ENCODE data around the gene PCDH1.
A peak's percentile ranks its signal among the peaks of the same experiment; 100 is the strongest.

Gene PCDH1

DNA sequence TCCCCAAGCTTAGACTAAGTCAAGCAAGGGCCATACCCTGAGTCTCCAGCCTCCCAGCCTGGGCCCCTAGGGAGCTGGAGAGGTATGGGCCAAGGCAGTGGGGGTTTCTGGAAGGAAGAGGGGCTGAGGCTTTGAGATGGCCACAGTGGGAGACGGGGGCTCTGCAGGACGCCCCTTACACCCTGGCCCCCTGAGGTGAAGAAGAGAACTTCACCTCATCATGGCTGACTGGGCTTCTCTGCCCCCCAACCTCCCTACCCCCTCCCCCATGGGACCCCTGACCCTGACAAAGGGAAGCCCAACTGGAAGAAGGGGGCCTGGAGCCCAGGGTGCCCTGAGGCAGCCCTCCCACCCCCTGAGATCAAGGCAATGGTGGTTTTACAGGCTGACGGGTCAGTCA, 25.8 kb downstream of the PCDH1 start:
- no peak for DNase-seq

DNA sequence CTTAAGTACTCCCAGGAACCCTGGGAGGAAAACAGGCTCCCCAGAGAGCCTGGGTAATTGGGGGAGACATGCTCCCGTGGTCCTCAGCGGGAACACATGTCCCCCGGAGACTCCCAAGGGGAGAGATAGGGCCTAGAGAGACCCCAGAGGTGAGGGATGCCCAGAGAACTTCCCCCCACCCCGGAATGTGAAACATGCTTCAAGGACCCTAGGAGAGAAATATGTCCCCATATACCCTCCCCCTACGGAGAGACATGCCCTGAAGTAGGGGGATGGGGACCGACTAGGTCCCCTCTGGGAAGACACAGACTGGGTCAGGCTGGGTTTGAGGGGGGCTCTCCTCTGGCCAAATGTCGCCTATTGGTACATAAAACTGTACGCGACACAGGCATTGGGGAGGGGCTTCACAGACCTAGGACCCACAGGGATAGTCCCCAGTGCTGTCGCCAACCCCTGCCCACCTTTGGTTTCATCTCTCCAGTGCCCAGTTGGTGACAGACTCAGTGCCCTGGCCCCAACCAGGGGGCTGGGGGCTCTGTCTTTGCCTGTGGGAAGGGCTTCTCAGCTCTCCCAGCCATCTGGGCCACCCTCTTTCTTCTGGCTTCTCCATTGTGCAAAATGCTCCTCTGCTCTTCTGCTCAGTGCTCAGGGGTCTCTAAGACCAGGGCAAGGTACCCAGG, 26.9 kb downstream of the PCDH1 start:
- DNase-seq: no peak

DNA sequence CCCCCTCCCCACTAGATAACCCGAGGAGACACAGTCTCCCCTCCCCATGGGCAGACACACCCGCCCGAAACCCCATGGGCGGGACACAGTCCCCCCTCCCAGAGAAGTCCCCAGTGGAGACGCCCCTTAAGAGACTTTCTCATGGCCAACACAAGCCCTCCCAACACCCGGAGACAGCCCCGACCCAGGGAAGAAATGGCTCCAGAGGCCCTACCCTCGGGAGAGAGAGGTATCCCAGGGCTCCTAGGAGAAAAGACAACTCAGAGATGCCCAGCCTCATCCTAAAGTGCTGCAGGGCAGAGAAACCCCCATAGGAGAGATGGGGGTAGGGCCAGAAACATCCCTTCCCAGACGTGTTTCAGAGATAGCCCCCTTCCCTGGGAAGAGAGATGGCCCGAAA, 27.4 kb downstream of the PCDH1 start:
- DNase-seq: no peak

DNA sequence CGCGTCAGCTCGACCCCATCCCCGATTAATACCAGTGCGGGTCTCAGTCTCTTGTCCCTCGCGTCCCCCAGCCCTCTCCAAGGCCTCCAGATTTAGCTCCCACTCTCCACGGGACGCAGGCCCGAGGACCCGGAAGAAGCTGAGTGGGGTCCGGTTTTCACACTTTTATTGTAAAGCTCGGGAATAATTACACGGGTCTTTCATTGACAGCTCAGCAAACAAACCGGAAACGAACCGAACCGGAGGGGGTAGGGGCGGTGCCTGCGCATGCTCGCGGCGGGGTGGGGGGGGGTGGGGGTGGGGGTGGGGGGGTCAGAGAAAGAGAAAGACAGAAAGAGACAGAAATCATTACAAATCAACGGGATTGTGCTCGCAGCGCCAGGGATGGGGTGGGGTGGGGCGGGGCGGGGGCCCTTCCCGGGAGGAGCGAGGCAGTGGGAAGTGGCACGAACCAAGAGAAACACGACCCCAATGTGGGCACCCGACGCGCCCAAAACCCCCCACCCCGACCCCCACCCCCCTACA, 27.9 kb downstream of the PCDH1 start:
- DNase-seq: no peak

DNA sequence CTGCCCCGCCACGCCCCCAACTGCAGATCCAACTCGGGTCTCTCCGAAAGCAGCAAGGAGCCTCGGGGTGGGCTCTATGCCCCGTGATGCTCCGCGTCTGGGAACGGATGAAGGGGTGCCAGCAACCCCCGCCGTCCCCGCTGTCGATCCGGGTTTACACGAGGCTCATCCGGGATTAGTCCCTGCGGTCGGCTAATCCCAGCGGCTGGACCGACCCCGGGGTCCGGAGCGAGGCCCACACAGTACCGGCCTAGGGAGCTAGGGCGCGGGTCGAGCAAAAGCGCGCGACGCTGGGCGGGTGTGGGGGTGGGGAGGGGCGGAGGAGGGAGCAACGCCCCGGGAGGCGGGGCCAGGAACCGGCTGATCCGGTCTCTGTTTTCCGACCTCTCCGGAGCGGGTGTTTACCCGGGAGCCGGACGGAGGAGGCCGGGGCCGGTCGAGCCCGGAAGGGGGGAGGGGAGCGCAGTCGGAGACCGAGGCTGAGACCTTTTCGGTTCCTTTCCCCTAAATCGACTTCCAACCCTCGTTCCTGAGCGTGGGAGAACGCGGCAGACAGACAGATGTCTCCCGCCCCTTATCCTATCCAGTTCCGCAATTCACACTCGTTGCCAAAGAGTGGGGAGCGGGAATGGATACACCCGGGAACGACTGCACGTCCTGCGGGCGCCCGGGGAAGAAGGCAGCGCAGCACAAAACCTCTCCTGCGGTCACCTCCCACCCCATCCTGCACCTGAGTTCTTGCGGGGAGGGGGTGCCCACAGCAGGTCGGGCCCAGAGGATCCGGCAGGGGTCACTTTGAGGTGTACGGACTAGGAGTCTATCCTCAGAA, 28.6 kb downstream of the PCDH1 start:
- DNase-seq: peak; percentile 77 to 84

DNA sequence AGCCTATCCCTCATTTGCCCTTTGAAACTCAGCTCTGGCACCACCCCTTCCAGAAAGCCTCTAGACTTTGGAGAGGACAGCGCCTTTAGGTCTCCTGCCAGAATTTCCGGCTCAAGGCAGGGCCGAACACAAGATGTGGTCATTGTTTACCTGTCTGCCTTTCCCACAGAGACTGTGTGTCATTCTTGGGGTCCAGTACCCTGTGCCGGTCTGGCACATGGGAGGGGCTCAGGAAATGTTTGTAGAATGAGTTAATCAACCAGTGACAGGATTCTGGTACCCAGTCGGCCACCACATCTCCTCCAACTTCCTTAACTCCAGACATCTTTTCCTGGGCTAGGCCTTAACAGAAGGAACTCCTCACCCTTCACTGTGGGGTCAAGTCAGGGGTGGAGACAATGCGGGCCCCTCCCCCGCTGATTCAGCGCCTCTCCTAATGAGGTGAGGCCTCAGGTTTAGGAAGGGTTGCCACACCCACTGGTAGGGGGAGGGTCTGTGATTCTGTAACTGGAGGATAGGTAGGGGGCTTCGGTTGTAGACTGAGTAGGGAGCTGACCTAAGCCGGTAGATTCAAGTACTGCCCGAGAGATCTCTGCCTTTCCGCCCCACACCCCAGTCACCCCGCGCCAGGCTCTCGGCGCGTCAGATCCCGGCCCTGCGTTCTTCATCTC, 29.3 kb downstream of the PCDH1 start:
- DNase-seq: peak in 1 of 2 experiments; percentile 70

DNA sequence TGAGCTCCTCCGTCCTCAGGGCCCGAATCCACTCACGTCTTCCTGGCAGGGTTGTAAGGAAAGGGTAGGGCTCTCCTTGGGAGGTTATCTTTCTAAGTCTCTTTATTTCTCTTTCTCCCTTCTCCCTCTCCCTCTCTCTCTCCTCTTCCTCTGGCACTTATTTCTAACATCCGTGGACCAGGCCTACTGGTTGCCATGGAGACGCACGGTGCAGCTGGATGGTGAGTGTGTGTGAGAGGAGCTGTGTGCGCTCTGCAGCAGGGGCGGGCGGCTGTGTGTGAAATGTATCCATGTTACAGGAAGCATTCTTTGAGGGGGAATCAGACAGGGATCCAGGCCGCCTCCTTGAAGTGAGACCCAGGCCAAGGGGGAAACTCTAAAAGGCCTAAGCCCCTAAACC, 32.2 kb downstream of the PCDH1 start:
- DNase-seq: no peak

DNA sequence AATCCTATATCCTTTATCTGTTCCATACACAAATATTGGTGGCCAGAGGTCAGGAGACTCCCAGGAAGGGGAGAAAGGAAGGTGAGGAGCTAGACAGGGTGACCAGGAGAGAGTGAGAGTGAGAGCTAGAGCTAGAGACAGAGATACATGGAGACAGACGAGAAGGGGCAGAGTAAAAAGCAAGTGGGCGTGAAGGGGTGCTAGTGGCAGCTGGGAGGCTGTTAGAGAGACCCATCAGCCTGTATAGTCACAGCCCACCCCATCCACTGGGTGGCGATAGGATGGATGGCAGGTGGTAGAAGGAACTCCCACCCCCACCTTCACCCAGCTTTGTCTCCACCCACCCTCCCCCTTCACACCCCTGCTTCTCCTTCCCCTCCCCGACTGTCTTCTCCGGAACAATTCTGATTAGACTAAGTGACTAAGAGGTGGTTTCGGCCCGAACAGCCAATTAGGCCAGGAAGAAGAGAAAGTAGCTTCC, 32.8 kb downstream of the PCDH1 start:
- DNase-seq: peak in 1 of 2 experiments; percentile 33

DNA sequence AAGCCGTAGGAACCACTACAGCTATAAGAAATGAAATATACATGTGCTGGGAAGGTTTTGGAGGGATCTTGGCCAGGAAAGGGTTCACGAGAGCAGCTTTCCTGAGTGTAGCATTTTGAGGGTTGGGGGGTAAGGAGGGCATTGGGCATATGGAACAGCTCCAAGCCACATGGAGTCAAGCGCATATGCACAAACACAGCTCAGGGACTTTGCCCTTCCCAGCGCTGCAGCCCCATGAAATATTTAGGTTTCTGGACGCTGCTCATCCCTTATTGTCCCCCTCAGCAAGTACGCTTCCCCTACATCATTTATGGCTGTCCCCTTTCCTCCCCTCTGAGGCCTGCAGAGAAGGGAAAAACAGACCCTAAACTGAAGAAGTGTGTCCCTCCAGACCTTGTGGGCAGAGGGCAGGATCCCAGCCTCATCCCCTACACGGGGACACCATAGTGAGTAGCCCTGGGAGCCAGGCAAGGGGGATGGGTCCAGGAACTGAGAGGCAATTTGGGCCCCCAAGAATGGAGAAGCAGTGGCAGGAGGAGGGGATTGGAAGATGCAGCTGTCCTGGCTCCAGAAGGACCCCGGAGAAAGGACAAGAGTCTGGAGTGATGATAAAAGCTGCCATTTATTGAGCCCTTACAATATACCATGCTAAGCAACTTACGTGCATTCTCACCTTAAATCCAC, 33.7 kb downstream of the PCDH1 start:
- DNase-seq: no peak

DNA sequence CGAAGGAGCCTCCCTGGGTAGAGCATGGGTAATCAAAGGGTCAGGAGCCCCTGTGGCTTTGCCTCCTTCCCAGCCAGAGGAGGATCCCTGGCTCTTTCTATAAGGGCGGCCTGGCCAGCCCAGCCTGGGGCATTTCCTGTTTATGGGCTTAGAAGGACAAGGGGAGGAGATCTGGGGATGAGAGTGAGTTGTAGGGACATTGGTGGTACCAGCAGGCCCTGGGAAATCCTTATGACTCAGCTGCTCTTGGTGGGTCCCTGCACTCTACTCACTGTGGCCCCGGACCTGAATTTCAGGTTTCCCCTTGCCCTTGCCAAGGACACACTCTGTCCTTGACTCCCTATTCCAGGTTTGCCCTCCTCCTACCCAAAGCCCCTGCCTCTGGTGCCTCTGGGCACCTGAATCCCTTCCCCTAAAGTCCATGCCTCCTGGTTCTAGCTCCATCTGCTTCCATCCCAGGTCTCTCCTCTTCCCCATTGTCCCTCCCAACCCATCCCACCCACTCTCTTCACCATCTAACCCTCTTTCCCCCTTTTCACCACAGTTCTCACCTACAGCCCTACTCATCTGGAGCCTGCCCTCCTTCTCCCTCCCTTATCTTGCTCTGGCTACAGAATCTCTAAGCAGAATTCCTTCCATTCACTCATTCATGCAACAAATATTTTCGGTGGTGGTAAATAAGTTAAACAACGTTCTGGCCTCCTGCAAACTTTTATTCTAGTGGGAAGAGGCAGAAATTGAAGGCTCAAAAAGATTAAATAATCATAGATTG, 34.9 kb downstream of the PCDH1 start:
- DNase-seq: no peak

DNA sequence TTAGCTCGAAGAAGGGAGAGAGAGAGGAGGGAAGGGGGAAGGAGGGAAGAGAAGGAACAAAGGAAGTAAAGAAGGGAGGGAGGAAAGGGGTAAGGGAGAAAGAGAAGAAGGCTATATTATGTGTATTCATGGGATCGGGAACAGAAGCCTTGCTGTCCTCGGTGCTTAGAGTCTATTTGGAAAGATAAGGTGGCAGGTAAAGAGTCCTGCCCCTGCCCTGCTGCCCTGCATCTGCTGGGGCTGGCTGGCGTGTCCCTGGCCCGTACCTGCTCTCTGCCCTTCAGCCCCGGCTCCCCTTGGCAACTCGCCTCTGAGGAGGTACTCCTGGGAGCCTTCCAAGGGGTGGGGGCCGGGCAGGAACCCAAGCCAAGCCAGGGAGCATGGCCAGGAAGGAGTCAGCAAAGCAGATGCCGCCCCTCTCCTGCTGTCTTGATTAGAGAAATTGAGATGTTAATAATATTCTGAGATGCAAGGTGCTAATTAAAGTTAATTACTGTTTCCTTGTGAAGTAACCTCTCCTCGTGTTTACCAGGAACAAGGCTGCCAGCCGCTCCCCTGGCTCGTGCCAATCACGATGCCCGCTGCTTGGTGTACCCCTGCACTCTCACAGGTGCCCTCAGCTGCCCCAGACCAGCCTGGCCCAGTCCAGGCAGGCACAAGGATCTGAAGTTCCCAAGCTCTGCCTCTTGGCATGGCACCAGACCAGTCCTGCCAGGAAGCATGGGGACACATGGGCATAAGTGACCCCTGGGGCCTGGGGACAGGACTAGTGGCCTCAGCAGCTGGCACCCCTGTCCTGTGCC, 36.6 kb downstream of the PCDH1 start:
- DNase-seq: no peak

DNA sequence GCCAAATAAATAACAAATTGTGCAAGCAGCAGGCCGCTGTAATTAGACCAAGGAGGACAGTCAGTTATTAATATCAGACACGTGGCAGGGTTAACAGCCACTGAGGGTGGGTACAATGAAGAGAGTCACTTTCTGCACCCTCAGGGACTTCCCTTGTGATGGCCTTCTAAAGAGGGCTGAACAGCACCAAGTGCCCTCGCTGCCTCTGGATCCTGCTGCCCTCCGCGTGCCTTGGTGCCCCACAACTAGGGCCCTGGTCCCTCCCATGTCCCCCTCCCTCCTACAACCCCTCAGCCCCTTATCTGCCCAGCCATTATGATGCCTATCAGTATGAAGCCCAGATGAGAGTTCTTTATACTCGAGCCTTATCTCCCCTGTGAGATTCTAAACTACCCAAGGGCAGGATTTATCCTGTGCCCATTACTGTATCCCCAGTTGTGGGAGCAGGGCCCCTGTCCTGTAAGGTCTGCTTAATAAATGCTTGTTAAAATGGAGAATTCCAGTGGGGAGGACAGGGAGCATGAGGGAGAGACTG, 37.3 kb downstream of the PCDH1 start:
- no peak for DNase-seq

DNA sequence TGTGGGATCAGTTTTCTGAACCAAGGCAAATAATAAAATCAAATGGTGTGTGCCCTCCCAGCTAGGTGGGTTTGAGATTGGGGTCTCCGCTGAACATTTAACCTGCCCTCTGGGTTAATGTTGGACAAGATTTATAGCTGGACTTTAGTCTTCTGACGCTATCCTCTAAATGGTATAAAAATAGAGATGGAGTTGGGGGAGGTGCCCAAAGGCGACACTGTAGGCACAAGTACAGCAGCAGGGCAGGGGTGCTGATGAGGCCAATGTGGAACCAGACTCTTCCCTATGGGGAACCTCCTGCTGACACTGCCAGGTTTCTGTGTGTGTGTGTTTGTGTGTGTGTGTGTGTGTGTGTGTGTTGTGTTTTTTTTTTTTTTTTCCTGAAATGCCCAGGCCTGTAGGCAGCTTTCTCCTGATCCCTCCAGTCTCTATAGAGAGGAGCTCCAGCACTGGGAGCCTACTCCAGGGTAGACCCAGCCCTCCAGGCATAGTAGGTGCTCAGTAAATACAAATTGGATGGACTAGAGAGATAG, 37.9 kb downstream of the PCDH1 start:
- DNase-seq: no peak

DNA sequence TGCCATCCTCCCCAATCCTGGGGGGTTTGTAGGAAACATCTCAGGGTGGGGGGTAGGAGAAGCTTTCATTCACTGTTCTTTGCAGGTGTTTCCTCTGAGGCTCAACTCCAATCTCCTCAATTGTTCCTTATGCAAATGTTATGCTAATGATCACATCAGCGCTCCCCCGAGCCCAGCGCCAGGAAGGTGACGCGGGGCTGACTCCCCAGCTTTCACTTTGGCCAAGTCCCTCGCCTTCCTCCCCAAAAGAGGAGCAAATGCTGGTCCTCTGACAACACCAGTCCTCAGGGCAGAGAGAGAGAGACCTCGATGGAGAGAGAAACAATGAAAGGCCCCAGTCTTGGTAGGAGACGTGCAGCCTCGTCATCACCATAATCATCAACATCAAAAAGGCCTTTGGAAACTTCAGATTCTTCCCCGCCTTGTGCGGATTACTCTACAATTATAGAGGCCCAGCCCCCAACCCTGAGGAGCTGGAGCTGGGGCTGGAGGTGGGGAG, 39.1 kb downstream of the PCDH1 start:
- DNase-seq: no peak

DNA sequence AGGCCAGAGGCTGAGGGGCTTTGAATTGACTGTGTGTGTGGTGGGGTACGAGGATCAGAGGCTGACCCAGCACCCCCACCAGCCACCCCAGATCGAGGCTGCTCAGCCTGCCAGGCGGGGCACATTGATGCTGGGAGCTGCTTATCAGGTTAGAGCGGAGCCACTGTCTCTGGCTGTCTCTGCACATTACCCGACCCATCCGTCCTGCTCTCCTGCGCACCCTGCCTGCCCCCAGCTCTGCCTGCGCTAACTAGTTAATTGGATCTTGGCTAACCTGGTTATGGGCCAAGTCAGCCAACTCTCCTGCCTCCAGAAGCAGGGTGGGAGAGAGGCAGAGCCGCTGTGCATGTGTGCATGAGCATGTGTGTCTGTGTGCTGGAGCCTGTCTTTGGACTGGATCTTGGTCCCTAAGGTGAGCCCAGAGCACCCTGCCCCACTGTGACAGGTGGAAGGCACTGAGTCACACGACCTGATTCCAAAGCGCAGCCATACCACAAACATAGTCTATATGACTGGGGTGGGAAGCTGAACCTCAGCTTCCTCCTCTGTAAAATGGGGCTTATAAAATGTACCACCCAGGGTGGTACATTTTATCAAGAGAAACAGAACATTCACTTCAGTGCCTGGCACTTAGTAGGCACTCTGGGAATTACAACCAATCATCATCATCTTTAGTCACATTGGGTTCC, 39.7 kb downstream of the PCDH1 start:
- no peak for DNase-seq

DNA sequence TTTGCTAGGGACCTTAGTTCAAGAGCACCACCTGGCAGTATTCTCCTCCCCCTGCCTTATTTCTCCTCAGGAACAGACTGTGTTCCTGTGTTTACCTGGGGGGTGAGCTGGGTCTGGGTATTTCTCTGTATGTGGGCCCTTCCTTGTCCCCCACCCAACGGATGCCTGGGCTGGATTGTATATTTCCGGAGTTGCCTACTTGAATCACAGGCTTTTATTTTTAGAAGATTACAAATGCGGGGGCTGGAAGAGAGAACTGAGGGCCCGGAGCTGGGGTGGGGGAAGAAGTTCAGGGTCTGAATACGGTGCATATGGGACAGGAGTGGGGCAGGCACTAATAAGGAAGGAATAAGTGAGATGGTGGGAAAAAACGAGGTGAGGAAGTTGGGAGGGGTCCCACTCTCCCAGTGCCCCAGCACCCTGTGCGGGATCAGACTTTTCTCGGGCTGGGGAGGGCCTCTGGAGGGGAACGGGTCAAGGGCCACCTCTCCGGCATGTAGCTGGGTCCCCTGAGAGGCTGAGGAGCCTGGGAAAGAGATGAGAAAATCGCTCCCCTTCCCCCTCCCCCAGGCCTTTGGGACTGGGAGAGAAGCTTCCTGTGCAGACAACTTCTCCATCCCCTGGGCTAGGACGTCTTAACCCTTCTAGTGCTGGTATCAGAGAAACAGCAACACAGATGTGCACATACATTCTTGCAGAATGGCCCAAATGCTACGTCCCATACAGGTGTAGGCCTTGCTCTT, 42.1 kb downstream of the PCDH1 start:
- DNase-seq: no peak

DNA sequence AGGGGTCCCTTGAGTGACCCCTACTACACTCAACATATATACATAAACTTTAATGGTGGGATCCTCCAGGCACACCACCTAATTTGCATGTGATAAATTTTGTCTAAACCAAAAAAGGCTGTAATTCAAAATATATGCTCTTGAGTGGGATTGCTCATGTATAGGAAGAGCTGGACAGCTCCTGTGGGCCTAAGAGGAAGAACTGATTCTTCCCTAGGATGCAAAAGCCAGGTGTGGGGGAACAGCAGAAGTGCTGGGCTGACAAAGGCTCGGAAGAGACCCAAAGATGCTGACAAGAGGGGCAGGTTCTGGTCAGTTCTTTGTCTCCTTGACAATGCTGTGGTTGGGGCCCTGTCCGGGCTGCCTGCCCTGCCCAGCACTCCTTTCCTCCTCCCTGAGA, 43.9 kb downstream of the PCDH1 start:
- no peak for DNase-seq

DNA sequence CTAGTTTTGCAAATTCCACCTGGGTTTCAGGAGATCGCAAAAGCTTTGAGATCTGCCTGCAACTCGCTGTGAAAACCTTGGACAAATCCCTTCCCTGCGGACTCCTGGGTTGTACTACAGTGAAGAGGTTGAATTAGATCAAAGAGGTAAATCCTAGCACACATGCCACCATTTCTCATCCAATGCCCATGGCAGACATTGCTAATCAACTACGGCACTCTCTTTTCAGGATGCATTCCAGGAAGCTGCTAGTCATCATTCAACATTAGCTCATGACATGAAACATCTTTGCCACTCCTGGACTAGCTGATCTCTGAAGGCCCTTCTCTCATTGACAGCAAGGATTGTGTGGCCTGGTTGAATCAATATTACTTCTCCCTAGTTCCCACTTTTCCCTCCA, 46.1 kb downstream of the PCDH1 start:
- no peak for DNase-seq

DNA sequence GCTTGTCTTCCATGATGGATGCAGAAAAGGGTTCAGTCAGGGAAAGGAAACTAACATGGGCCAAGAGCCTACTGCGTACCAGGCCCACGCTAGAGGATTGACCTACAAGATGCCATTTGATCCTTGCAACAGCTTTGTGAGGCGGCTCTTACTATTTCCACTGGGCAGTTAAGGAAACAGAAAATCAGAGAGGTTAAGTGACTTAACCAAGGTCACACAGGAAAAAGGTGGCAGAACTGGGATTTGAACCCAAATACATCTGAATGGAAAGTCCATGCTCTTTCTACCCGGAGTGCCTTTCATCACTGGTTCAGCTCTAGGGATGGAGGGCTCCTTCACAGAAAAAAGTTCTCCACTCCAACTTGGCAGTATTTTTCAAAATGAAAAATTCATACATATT, 50.0 kb downstream of the PCDH1 start:
- no peak for DNase-seq

All from activated T-cell treated with anti-CD3 and anti-CD28 coated beads, Interleukin-2, amount 50 U/mL, for 48 hours (primary cell).